ENCODE data around the gene SKI. TPM values are rescaled to one million over a fixed set of nuclear protein-coding genes. Genes with fewer than 3 reads are reported as not detected.
A peak's percentile ranks its signal among the peaks of the same experiment; 100 is the strongest.
"Not testable (repeated sequence)": the region's sequence is repeated elsewhere in the genome, so short reads cannot be mapped to it uniquely, and the experiment has no call there.

SKI gene
- total and polyA plus RNA-seq, 12 donors: 4.8 to 53.6 (median 34.7) TPM

- intact Hi-C loops (cut with DNase I): no loop called here
- no peak overlapping the region for H3K4me3 ChIP-seq
- H3K4me1 ChIP-seq (replicated peaks in 1 of 2): peaks cover 0 to 36% of the 10 kb centered on the region in 2 donors
- no peak overlapping the region for H3K27ac ChIP-seq
- no peaks in the 10 kb centered on the region for H3K36me3 ChIP-seq (replicated peaks in 1 of 2)
- DNase-seq: no peak
- TF ChIP-seq POLR2A (IDR thresholded peaks at IDR 0.05): no peak
- TF ChIP-seq, protein P1, sequence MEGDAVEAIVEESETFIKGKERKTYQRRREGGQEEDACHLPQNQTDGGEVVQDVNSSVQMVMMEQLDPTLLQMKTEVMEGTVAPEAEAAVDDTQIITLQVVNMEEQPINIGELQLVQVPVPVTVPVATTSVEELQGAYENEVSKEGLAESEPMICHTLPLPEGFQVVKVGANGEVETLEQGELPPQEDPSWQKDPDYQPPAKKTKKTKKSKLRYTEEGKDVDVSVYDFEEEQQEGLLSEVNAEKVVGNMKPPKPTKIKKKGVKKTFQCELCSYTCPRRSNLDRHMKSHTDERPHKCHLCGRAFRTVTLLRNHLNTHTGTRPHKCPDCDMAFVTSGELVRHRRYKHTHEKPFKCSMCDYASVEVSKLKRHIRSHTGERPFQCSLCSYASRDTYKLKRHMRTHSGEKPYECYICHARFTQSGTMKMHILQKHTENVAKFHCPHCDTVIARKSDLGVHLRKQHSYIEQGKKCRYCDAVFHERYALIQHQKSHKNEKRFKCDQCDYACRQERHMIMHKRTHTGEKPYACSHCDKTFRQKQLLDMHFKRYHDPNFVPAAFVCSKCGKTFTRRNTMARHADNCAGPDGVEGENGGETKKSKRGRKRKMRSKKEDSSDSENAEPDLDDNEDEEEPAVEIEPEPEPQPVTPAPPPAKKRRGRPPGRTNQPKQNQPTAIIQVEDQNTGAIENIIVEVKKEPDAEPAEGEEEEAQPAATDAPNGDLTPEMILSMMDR (IDR thresholded peaks at IDR 0.05): no peak
- H3K27me3 ChIP-seq: no peaks in the 10 kb centered on the region
- WGBS, 4 donors: 88 to 94% (median 91%) methylated on average over 4 of the region's 4 CpGs
- H3K9me3 ChIP-seq (replicated peaks in 1 of 3): no peaks in the 10 kb centered on the region
These were observed 32.8 kb downstream of the SKI start for GRCh38 chr1:2260917-2261316.

- H3K9me3 ChIP-seq (replicated peaks in 1 of 3); H3K27ac ChIP-seq; H3K4me3 ChIP-seq; H3K36me3 ChIP-seq (replicated peaks in 1 of 2); DNase-seq; H3K27me3 ChIP-seq; intact Hi-C loops (cut with DNase I): not testable (repeated sequence)
- WGBS, 4 donors: 87 to 92% (median 90%) methylated on average over 25 of the region's 25 CpGs
- H3K4me1 ChIP-seq (replicated peaks in 1 of 2): peaks cover 0 to 45% of the 10 kb centered on the region in 2 donors
These were observed 33.6 kb downstream of the SKI start for GRCh38 chr1:2261476-2262395.

DNA sequence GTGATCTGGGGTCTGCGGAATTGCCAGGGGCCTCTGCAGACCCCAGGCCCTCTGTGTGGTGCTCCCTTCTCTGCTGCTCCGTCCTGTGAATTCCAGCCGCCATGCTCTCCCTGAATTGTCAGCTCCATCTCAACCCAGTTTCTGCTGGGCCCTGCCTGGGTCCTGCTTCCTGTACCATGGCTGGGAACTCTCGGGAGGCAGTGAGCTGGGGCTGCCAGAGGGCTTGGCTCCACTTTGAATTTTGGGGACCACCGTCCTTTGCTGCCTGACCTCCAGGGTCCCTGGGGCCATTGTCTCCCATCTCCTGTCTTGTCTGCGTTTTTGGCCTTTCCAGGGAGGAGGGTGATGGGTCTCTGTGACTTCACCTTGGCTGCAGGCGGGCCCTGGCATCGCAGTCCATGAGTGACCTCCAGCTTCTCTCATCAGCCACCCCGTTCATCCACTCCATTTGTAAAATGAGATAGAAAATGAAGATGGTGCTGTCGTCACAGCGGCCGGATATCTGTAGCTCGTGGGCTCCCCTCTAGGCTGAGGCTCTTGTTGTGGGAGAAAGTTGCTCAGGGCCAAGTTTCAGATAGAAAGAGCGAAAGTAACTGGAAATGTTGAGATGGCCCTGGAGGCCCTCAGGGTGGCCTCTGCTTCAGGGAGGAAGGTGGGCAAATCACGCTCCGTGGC lies 38.3 kb downstream of the SKI start:
- no peaks in the 10 kb centered on the region for H3K9me3 ChIP-seq (replicated peaks in 1 of 3)
- DNase-seq: peak in 1 of 7 donors; percentile 34
- TF ChIP-seq, protein P1 (IDR thresholded peaks at IDR 0.05): no peak
- TF ChIP-seq POLR2A (IDR thresholded peaks at IDR 0.05): no peak

DNA sequence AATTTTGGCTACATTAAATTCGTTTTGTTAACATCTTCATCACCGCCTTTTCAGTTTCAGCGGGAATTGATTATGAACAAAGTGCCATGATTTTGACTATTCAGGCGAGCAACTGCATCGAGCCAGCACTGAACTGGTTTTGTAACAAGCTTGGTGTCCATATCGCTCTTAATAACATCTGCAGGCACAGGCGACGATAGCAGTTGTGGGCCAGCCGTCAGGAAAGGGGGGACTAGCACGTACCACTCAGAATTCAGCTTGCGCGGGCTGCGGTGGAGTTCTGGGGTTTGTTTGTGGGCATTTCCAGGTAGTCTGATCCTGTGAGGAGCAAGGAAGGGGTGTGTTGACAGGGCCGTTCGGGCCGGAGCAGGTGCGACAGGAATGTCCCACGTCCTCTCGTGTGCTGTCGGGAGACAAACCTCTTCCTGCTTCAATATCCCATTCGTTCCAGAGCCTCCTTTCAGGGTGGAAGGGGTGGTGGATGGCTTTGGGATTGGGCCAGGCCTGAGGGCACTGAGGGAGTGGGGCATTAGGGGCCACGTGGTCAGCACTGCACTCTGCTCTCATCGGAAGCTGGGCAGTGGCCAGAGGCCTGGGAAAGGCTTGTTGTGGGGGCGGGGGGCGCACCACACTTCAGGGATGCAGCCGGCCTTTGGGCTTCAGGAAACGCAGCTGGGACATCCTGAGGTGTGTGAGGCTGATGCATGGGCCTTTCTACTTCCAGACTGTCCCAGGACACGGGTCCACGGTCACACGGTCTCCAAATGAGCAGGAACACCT lies 39.1 kb downstream of the SKI start:
- no peak for TF ChIP-seq POLR2A (IDR thresholded peaks at IDR 0.05)
- TF ChIP-seq, protein P1 (IDR thresholded peaks at IDR 0.05): no peak
- H3K27me3 ChIP-seq: no peaks in the 10 kb centered on the region
- 77 to 80% (median 79%) methylated on average over 20 to 30 of the region's 30 CpGs for WGBS, 4 donors
- no peaks in the 10 kb centered on the region for H3K9me3 ChIP-seq (replicated peaks in 1 of 3)
- no peak overlapping the region for H3K27ac ChIP-seq
- DNase-seq: no peak
- intact Hi-C loops (cut with DNase I): no loop called here
- no peak overlapping the region for H3K4me3 ChIP-seq
- no peaks in the 10 kb centered on the region for H3K36me3 ChIP-seq (replicated peaks in 1 of 2)
- peaks cover 1 to 50% of the 10 kb centered on the region in 2 donors for H3K4me1 ChIP-seq (replicated peaks in 1 of 2)

More for the DNA sequence above, 38.3 kb downstream of the SKI start:
- Histone ChIP-seq H3K36me3 (replicated peaks in 1 of 2) (no peaks in the 10 kb centered on the region), H3K27me3 (no peaks in the 10 kb centered on the region), H3K27ac (peak overlapping the region in 1 of 5 donors; percentile 49), H3K4me1 (replicated peaks in 1 of 2) (peaks cover 0 to 43% of the 10 kb centered on the region in 2 donors), H3K4me3 (no peak overlapping the region)
- 64 to 71% (median 68%) methylated on average over 11 to 16 of the region's 16 CpGs for WGBS, 4 donors
- intact Hi-C loops (cut with DNase I): no loop called here
